SK-N-SH treated with all-trans-retinoic acid at 6 μM for 48 hours (cell line): ENCODE results near the gene THOC2.
A peak's percentile ranks its signal among the peaks of the same experiment; 100 is the strongest.

Source experiments
- ATAC-seq: fragments of 200-7000 bp; cut with Tn5 transposase; 3 replicates; pipeline ENCODE4 v1.9.1; 2020; ENCODE audit warnings: mild to moderate bottlenecking, moderate library complexity
- ARNTL ChIP-seq: fragments of 450-650 bp; formaldehyde crosslinking; IDR thresholded peaks from 2 replicates; pipeline ENCODE4 v1.5.0; 2020; ENCODE audit warnings: low read depth, mild to moderate bottlenecking, moderate library complexity, borderline replicate concordance
- BACH2 ChIP-seq: fragments of 250-450 bp; sonication (Bioruptor Pico); IDR thresholded peaks from 2 replicates; pipeline ENCODE4 v1.9.0; 2021; ENCODE audit warnings: mild to moderate bottlenecking, borderline replicate concordance
- CSDC2 ChIP-seq: fragments of 250-450 bp; sonication (Bioruptor Pico); IDR thresholded peaks from 2 replicates; pipeline ENCODE4 v1.5.0; 2020; ENCODE audit warnings: mild to moderate bottlenecking, moderate library complexity
- ESRRG ChIP-seq: fragments of 250-450 bp; sonication (Bioruptor Pico); IDR thresholded peaks from 2 replicates; pipeline ENCODE4 v1.6.1; 2021; ENCODE audit warnings: mild to moderate bottlenecking
- GLIS3 ChIP-seq: fragments of 250-450 bp; sonication (Bioruptor Pico); IDR thresholded peaks from 2 replicates; pipeline ENCODE4 v1.5.0; 2020; ENCODE audit warnings: mild to moderate bottlenecking, moderate library complexity
- ISL1 ChIP-seq: fragments of 250-450 bp; sonication (Bioruptor Pico); IDR thresholded peaks from 2 replicates; pipeline ENCODE4 v2.1.2; 2022; ENCODE audit warnings: mild to moderate bottlenecking, moderate library complexity
- OSR1 ChIP-seq: fragments of 250-450 bp; sonication (Bioruptor Pico); IDR thresholded peaks from 2 replicates; pipeline ENCODE4 v1.8.0; 2022; ENCODE audit warnings: moderate library complexity, mild to moderate bottlenecking, inconsistent platforms
- PPARA ChIP-seq: fragments of 250-450 bp; sonication (Bioruptor Pico); IDR thresholded peaks from 2 replicates; pipeline ENCODE4 v1.5.0; 2020; ENCODE audit warnings: mild to moderate bottlenecking, borderline replicate concordance
- RARB ChIP-seq: fragments of 250-450 bp; sonication (Bioruptor Pico); IDR thresholded peaks from 2 replicates; pipeline ENCODE4 v1.8.0; 2021; ENCODE audit warnings: mild to moderate bottlenecking, moderate library complexity
- SNAI2 ChIP-seq: fragments of 250-450 bp; sonication (Bioruptor Pico); IDR thresholded peaks from 2 replicates; pipeline ENCODE4 v1.5.0; 2020; ENCODE audit warnings: mild to moderate bottlenecking, moderate library complexity
- TCF4 ChIP-seq: fragments of 250-450 bp; sonication (Bioruptor Pico); IDR thresholded peaks from 2 replicates; pipeline ENCODE4 v1.8.0; 2021; ENCODE audit warnings: mild to moderate bottlenecking, moderate library complexity, borderline replicate concordance
- TOX ChIP-seq: fragments of 250-450 bp; sonication (Bioruptor Pico); IDR thresholded peaks from 2 replicates; pipeline ENCODE4 v1.8.0; 2021; ENCODE audit warnings: mild to moderate bottlenecking, moderate library complexity, borderline replicate concordance
- ZC3H10 ChIP-seq: fragments of 250-450 bp; sonication (Bioruptor Pico); IDR thresholded peaks from 2 replicates; pipeline ENCODE4 v1.5.1; 2021; ENCODE audit warnings: mild to moderate bottlenecking, moderate library complexity
- ZFP3 ChIP-seq: fragments of 250-450 bp; sonication (Bioruptor Pico); IDR thresholded peaks from 2 replicates; pipeline ENCODE4 v1.5.0; 2020; ENCODE audit warnings: mild to moderate bottlenecking, moderate library complexity
- ZFP30 ChIP-seq: fragments of 450-650 bp; formaldehyde crosslinking; IDR thresholded peaks from 2 replicates; pipeline ENCODE4 v1.5.0; 2022; ENCODE audit warnings: mild to moderate bottlenecking, moderate library complexity
- ZNF565 ChIP-seq: fragments of 450-650 bp; formaldehyde crosslinking; conservative IDR thresholded peaks from 2 replicates; pipeline ENCODE4 v1.5.0; 2020; ENCODE audit warnings: low read depth, mild to moderate bottlenecking, moderate library complexity
- ZNF8 ChIP-seq: fragments of 450-650 bp; formaldehyde crosslinking; IDR thresholded peaks from 2 replicates; pipeline ENCODE4 v1.5.0; 2020; ENCODE audit warnings: mild to moderate bottlenecking, moderate library complexity
- TF ChIP-seq, protein P1 (sequence below): fragments of 250-450 bp; sonication (Bioruptor Pico); IDR thresholded peaks from 2 replicates; pipeline ENCODE4 v1.5.1; 2020; ENCODE audit warnings: low read depth, mild to moderate bottlenecking, moderate library complexity
- TF ChIP-seq, protein P2 (sequence below): fragments of 250-450 bp; sonication (Bioruptor Pico); IDR thresholded peaks from 2 replicates; pipeline ENCODE4 v1.8.0; 2021; ENCODE audit warnings: low read depth, mild to moderate bottlenecking, moderate library complexity, borderline replicate concordance
- TF ChIP-seq, protein P3 (sequence below): fragments of 250-450 bp; sonication (Bioruptor Pico); IDR thresholded peaks from 2 replicates; pipeline ENCODE4 v1.5.1; 2021; ENCODE audit warnings: mild to moderate bottlenecking, moderate library complexity
- TF ChIP-seq, protein P4 (sequence below): fragments of 250-450 bp; sonication (Bioruptor Pico); IDR thresholded peaks from 2 replicates; pipeline ENCODE4 v1.8.0; 2020; ENCODE audit warnings: mild to moderate bottlenecking, moderate library complexity, borderline replicate concordance

The THOC2 gene

DNA sequence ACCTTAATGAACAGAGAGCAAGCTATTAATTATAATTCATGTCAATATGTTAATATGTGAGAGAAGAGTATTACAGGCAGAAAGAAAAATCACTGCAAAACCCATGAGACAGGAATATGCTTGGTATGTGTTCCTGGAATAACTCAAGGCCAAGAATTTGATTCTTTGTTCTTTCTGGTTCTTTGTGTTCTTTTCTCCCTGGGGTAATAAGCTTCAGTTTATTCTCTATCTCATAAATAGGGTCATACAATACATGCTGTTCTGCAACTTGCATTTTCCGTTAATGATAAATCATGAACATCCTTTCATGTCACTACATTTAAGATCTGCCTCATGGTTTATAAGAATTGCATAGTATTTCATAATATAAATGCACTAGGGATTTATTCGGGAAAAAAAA, 16.8 kb upstream of the THOC2 start:
- peak; percentile 62 for ATAC-seq
- peak; percentile 44 for TF ChIP-seq ISL1 (CRISPR knock-in tag)
- TF ChIP-seq, protein P1, sequence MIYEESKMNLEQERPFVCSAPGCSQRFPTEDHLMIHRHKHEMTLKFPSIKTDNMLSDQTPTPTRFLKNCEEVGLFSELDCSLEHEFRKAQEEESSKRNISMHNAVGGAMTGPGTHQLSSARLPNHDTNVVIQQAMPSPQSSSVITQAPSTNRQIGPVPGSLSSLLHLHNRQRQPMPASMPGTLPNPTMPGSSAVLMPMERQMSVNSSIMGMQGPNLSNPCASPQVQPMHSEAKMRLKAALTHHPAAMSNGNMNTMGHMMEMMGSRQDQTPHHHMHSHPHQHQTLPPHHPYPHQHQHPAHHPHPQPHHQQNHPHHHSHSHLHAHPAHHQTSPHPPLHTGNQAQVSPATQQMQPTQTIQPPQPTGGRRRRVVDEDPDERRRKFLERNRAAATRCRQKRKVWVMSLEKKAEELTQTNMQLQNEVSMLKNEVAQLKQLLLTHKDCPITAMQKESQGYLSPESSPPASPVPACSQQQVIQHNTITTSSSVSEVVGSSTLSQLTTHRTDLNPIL (CRISPR knock-in tag) = no peak

DNA sequence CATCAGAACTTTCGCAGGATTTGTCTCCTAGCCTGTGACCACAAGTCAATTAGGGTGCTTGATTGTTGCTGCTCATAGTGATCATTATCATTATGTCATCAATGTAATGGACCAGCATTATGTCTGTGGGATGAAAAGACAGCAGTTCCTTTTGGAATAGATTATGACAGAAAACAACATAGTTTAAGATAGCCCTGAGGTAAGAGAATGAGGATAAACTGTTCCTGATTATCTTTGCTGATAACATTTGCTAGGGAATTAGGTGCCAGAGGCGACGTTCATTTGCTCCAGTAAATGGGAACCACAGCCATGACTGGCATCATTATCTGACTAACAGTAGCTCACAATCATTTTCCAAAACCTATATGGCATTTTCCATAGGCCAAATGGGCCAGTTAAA, 12.7 kb upstream of the THOC2 start:
- TF ChIP-seq RARB = no peak
- TF ChIP-seq ZFP3 (CRISPR knock-in tag) = no peak
- no peak for TF ChIP-seq SNAI2 (CRISPR knock-in tag)
- no peak for TF ChIP-seq ARNTL (CRISPR knock-in tag)
- no peak for TF ChIP-seq ESRRG (CRISPR knock-in tag)
- TF ChIP-seq TOX = no peak
- no peak for TF ChIP-seq OSR1 (CRISPR knock-in tag)
- TF ChIP-seq BACH2 (CRISPR knock-in tag) = no peak
- no peak for TF ChIP-seq ZFP30 (CRISPR knock-in tag)
- no peak for TF ChIP-seq ZC3H10 (CRISPR knock-in tag)
- TF ChIP-seq TCF4 (CRISPR knock-in tag) = no peak
- TF ChIP-seq GLIS3 (CRISPR knock-in tag) = no peak
- no peak for TF ChIP-seq ZNF565 (CRISPR knock-in tag)
- TF ChIP-seq, protein P2, sequence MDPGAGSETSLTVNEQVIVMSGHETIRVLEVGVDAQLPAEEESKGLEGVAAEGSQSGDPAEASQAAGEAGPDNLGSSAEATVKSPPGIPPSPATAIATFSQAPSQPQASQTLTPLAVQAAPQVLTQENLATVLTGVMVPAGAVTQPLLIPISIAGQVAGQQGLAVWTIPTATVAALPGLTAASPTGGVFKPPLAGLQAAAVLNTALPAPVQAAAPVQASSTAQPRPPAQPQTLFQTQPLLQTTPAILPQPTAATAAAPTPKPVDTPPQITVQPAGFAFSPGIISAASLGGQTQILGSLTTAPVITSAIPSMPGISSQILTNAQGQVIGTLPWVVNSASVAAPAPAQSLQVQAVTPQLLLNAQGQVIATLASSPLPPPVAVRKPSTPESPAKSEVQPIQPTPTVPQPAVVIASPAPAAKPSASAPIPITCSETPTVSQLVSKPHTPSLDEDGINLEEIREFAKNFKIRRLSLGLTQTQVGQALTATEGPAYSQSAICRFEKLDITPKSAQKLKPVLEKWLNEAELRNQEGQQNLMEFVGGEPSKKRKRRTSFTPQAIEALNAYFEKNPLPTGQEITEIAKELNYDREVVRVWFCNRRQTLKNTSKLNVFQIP (CRISPR knock-in tag) = no peak
- TF ChIP-seq CSDC2 (CRISPR knock-in tag) = no peak
- TF ChIP-seq, protein P1 (CRISPR knock-in tag) = no peak
- TF ChIP-seq ZNF8 (CRISPR knock-in tag) = no peak
- TF ChIP-seq ISL1 (CRISPR knock-in tag) = no peak
- ATAC-seq = no peak

DNA sequence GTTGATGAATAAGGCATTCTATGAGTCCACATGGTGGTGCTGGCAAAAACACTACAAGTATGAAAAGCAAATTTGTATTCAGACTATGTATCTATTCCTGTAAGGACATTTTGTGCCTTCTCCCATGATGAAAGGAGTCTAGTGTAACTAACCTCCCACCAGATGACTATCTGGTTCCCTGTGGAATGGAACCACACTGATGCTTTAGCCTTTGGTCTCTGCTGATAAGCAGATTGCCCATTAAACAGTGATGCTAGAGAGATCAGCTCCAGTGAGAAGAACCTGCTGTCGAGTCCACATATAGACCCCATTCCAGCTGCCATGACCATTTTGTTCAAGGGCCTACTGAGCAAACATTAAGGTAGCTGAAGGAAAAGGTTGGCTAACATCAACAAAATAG, 10.5 kb upstream of the THOC2 start:
- TF ChIP-seq ZNF565 (CRISPR knock-in tag) (no peak), TOX (no peak), OSR1 (CRISPR knock-in tag) (no peak), BACH2 (CRISPR knock-in tag) (no peak), CSDC2 (CRISPR knock-in tag) (no peak)
- ATAC-seq = no peak

DNA sequence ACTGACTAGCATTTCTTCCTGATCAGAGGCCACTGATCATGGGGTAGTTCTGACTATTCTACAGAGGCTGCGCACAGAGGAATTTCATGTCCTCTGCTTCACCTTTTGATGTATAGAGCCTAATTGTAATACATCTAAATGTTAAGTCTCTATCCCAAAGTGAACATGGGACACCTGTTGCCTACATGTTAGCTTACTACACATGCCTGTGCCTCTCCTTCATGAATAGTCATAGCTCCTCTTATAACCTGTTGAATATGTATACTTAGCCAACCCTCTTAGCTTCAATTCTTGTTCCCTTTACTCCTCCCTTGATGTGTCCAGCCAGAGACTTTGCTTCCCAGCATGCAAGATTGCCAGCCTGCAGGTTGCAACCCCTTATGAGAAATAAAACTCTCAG, 9.6 kb upstream of the THOC2 start:
- TF ChIP-seq ARNTL (CRISPR knock-in tag) (no peak), ZFP30 (CRISPR knock-in tag) (no peak), PPARA (no peak), ZC3H10 (CRISPR knock-in tag) (no peak), OSR1 (CRISPR knock-in tag) (no peak), RARB (no peak), GLIS3 (CRISPR knock-in tag) (no peak), SNAI2 (CRISPR knock-in tag) (no peak), ESRRG (CRISPR knock-in tag) (no peak), TCF4 (CRISPR knock-in tag) (no peak), ISL1 (CRISPR knock-in tag) (no peak), BACH2 (CRISPR knock-in tag) (no peak), CSDC2 (CRISPR knock-in tag) (no peak), ZNF8 (CRISPR knock-in tag) (no peak), ZFP3 (CRISPR knock-in tag) (no peak)
- TF ChIP-seq, protein P2 (CRISPR knock-in tag) = no peak
- TF ChIP-seq, protein P3, sequence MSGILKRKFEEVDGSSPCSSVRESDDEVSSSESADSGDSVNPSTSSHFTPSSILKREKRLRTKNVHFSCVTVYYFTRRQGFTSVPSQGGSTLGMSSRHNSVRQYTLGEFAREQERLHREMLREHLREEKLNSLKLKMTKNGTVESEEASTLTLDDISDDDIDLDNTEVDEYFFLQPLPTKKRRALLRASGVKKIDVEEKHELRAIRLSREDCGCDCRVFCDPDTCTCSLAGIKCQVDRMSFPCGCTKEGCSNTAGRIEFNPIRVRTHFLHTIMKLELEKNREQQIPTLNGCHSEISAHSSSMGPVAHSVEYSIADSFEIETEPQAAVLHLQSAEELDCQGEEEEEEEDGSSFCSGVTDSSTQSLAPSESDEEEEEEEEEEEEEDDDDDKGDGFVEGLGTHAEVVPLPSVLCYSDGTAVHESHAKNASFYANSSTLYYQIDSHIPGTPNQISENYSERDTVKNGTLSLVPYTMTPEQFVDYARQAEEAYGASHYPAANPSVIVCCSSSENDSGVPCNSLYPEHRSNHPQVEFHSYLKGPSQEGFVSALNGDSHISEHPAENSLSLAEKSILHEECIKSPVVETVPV (CRISPR knock-in tag) = no peak
- TF ChIP-seq, protein P4, sequence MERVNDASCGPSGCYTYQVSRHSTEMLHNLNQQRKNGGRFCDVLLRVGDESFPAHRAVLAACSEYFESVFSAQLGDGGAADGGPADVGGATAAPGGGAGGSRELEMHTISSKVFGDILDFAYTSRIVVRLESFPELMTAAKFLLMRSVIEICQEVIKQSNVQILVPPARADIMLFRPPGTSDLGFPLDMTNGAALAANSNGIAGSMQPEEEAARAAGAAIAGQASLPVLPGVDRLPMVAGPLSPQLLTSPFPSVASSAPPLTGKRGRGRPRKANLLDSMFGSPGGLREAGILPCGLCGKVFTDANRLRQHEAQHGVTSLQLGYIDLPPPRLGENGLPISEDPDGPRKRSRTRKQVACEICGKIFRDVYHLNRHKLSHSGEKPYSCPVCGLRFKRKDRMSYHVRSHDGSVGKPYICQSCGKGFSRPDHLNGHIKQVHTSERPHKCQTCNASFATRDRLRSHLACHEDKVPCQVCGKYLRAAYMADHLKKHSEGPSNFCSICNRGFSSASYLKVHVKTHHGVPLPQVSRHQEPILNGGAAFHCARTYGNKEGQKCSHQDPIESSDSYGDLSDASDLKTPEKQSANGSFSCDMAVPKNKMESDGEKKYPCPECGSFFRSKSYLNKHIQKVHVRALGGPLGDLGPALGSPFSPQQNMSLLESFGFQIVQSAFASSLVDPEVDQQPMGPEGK (CRISPR knock-in tag) = no peak
- no peak for ATAC-seq
